ENCODE measurements around the gene FXYD3.

The FXYD3 gene, protein sequence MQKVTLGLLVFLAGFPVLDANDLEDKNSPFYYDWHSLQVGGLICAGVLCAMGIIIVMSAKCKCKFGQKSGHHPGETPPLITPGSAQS

DNA sequence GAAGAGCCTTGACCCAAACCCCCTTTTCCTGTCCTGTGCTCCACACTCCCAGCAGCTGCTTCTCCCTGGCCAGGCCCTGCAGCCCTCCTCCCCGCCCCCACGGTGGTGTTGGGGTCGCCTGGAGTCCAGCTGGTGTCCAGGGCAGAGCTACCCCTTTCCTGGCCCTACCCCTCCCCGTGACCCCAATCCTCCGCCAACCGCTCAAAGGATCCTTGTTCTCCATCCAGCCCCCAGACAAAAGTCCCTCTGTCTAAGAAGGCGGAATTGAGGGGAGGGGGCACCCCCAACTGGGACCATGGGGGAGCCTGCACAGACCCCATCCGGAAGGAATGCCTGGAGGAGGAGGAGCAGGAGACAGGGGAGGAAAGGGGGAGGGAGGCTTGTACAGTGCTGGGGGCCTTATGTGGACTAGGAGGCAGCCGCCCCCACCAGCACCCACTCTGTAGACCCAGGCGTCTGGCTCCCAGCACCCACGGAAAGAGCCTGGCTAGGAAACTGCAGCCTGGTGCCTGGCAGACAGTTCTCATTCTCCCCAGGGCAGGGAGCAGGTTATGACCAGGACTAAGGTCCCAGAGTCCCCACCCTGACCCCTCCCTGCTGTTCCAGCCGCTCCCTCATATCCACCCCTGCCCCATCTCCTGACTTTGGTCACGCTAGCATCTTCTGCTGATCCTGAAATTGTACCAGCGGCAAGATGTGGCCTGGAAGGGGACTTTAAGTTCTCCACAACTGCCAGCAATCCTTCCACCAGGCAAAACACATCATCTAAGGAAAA lies at the start of gene FXYD3:
FXYD3 (plus strand) TSS at position 647 of the 775 bp plus-strand sequence. CDS start 3,554 bp downstream, outside the sequence.
- Histone ChIP-seq H3K9me3 (ENCODE audit: low read length) (no peaks in the 10 kb centered on the region), H3K27me3 (ENCODE audit: control insufficient read depth in 1 of 2, insufficient read depth in 2 of 2, low read length in 2 of 2) (no peaks in the 10 kb centered on the region), H3K4me1 (ENCODE audit: insufficient read depth, low read length) (peaks cover 9% of the 10 kb centered on the region), H3K36me3 (ENCODE audit: insufficient read depth, low read length) (no peaks in the 10 kb centered on the region), H3K9ac (ENCODE audit: low read length) (no peak within 1 kb of the TSS), H3K4me3 (ENCODE audit: low read depth in 1 of 2, low read length in 2 of 2) (peak within 1 kb of the TSS in 1 of 2 donors; percentile 50), H3K27ac (ENCODE audit: low read depth, low read length) (peak within 1 kb of the TSS; percentile 29)

DNA sequence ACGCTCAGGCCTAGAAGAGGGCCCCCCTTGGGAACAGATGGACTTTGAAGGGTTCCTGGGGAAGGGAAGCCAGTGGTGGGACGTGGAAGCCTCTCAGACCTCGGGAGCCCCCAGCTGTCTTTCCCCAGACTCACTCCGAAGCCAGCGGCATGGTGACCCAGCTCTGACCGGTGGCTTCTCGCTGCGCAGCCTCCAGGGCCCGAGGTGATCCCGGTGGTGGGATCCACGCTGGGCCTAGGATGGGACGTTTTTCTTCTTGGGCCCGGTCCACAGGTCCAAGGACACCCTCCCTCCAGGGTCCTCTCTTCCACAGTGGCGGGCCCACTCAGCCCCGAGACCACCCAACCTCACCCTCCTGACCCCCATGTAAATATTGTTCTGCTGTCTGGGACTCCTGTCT lies 49.5 kb upstream of the FXYD3 start:
- no peaks in the 10 kb centered on the region for H3K4me1 ChIP-seq (ENCODE audit: insufficient read depth, low read length)
- H3K9ac ChIP-seq (ENCODE audit: low read length), result no peak overlapping the region
- H3K4me3 ChIP-seq (ENCODE audit: low read depth in 1 of 2, low read length in 2 of 2), result no peak overlapping the region
- no peaks in the 10 kb centered on the region for H3K27me3 ChIP-seq (ENCODE audit: control insufficient read depth in 1 of 2, insufficient read depth in 2 of 2, low read length in 2 of 2)
- H3K36me3 ChIP-seq (ENCODE audit: insufficient read depth, low read length), result no peaks in the 10 kb centered on the region
- no peak overlapping the region for H3K27ac ChIP-seq (ENCODE audit: low read depth, low read length)
- peaks cover 4% of the 10 kb centered on the region for H3K9me3 ChIP-seq (ENCODE audit: low read length)

DNA sequence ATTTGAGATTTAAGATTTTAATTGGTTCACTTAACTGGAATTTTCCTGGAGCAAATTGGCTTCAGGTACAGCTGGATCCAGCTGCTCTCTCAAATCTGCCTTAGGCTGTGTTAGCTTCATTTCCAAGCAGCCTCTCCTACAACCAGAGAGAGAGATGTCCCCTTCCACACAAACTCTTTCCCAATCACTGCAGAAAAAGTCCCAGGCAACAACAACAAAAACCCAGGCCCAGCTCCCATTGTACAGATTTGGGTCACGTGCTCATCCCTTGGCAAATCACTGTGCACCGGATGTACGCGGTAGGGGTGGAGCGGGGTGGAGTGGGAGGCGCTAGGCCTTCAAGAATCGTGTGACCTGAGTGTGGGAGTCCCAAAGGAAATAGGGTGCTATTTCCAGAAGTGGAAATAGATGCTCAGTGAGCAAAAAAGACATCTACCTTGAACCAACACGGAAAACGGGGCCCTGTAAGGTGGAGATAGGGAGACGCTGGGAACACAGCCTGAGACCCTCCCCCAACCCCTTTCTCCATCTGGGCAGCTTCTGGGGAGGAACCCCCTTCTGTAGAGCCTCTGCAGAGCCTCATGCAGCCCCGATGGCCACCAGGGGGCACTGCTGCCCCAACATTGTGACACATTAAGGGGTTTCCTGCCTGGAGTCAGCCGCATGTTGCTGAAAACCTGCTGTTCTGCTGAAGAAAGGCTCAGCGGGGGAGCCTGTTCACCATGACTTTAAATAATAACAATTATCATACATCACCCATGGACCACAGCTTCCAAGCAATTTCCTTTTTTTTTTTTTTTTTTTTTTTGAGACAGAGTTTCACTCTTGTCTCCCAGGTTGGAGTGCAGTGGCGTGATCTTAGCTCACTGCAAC lies 48.7 kb upstream of the FXYD3 start:
- Histone ChIP-seq H3K4me1 (ENCODE audit: insufficient read depth, low read length) (no peaks in the 10 kb centered on the region), H3K36me3 (ENCODE audit: insufficient read depth, low read length) (no peaks in the 10 kb centered on the region), H3K4me3 (ENCODE audit: low read depth in 1 of 2, low read length in 2 of 2) (no peak overlapping the region), H3K27ac (ENCODE audit: low read depth, low read length) (no peak overlapping the region), H3K27me3 (ENCODE audit: control insufficient read depth in 1 of 2, insufficient read depth in 2 of 2, low read length in 2 of 2) (no peaks in the 10 kb centered on the region), H3K9ac (ENCODE audit: low read length) (no peak overlapping the region), H3K9me3 (ENCODE audit: low read length) (peaks cover 4% of the 10 kb centered on the region)

DNA sequence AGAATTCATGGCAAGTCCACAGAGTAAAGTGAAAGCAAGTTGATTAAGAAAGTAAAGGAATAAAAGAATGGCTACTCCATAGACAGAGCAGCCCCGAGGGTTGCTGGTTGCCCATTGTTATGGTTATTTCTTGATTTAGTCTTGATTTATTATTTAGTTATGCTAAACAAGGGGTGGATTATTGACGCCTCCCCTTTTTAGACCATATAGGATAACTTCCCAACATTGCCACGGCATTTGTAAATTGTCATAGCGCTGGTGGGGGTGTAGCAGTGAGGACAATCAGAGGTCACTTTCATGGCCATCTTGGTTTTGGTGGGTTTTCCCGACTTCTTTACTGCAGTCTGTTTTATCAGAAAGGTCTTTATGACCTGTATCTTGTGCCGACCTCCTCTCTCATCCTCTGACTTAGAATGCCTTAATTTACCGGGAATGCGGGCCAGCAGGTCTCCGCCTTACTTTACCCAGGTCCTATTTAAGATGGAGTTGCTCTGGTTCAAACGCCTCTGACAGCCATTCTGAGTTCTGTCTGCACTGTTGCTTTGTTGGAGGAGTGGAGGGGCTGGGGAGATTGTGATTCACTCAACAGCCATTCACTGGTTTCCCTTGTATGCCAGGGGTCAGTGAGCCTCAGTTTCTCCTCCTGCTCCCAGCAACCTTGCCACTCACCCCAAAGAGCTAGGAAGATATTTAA lies 46.5 kb upstream of the FXYD3 start:
- Histone ChIP-seq H3K4me3 (ENCODE audit: low read depth in 1 of 2, low read length in 2 of 2) (no peak overlapping the region), H3K36me3 (ENCODE audit: insufficient read depth, low read length) (no peaks in the 10 kb centered on the region), H3K27ac (ENCODE audit: low read depth, low read length) (no peak overlapping the region), H3K4me1 (ENCODE audit: insufficient read depth, low read length) (no peaks in the 10 kb centered on the region), H3K27me3 (ENCODE audit: control insufficient read depth in 1 of 2, insufficient read depth in 2 of 2, low read length in 2 of 2) (no peaks in the 10 kb centered on the region), H3K9me3 (ENCODE audit: low read length) (peaks cover 4% of the 10 kb centered on the region), H3K9ac (ENCODE audit: low read length) (no peak overlapping the region)

DNA sequence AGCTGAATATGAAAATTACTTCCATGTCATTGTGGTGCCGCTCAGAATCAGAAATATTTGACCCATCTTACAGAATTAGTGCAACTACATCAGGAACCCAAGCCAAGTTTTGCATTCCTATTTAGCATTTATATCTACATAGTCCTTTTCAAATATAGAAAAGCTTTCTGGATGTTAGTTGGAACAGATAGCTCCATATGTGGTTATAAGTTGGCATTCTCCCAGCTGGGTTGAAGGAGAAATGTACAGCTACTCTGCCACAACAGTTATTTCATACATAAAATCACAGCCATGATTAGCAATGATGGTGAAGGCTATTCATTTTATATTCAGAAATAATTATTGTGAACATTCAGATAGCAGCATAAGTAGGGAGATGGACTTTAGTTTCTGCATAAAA lies 45.9 kb upstream of the FXYD3 start:
- no peaks in the 10 kb centered on the region for H3K4me1 ChIP-seq (ENCODE audit: insufficient read depth, low read length)
- H3K9me3 ChIP-seq (ENCODE audit: low read length), result peaks cover 4% of the 10 kb centered on the region
- no peak overlapping the region for H3K9ac ChIP-seq (ENCODE audit: low read length)
- no peaks in the 10 kb centered on the region for H3K36me3 ChIP-seq (ENCODE audit: insufficient read depth, low read length)
- H3K27me3 ChIP-seq (ENCODE audit: control insufficient read depth in 1 of 2, insufficient read depth in 2 of 2, low read length in 2 of 2), result no peaks in the 10 kb centered on the region
- no peak overlapping the region for H3K27ac ChIP-seq (ENCODE audit: low read depth, low read length)
- H3K4me3 ChIP-seq (ENCODE audit: low read depth in 1 of 2, low read length in 2 of 2), result no peak overlapping the region

DNA sequence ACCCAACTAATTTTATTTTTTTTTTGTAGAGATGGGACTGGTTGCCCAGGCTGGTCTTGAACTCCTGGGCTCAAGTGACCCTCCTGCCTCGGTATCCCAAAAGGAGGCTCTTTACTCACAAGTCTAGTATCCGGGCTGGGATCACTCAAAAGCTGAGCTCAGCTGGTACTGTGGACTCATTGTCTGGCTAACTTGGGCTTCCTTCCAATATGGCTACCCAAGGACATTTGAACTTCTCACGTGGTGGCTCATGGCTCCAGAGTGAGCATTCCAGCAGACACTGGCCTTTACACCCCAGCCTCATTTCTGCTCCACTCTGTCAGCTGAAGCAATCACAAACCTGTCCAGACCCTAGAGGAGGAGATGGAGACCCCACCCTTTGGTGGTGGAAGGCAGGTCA lies 45.2 kb upstream of the FXYD3 start:
- no peaks in the 10 kb centered on the region for H3K4me1 ChIP-seq (ENCODE audit: insufficient read depth, low read length)
- H3K36me3 ChIP-seq (ENCODE audit: insufficient read depth, low read length), result no peaks in the 10 kb centered on the region
- H3K27me3 ChIP-seq (ENCODE audit: control insufficient read depth in 1 of 2, insufficient read depth in 2 of 2, low read length in 2 of 2), result no peaks in the 10 kb centered on the region
- H3K9me3 ChIP-seq (ENCODE audit: low read length), result peaks cover 4% of the 10 kb centered on the region
- H3K27ac ChIP-seq (ENCODE audit: low read depth, low read length), result no peak overlapping the region
- H3K4me3 ChIP-seq (ENCODE audit: low read depth in 1 of 2, low read length in 2 of 2), result no peak overlapping the region
- no peak overlapping the region for H3K9ac ChIP-seq (ENCODE audit: low read length)

DNA sequence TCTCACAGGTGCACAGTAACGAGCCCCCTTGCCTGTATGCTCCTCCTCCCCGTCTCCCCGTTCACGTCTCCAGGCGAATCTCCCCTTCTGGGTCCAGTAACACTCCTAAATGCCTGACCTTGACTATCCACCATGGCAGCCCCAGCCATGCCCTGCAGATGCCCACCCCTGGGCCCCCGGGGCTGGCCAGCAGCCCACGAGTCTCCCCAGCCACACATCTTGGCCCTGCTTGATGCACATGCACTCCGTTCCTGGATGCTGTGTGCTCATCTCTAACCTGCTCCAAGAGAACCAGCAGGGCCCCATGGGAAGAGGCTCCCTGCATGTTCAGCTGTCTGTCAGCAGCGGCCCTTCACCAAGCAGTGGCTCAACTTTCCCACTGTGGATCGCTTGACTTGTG lies 42.1 kb upstream of the FXYD3 start:
- Histone ChIP-seq H3K4me1 (ENCODE audit: insufficient read depth, low read length) (no peaks in the 10 kb centered on the region), H3K27me3 (ENCODE audit: control insufficient read depth in 1 of 2, insufficient read depth in 2 of 2, low read length in 2 of 2) (no peaks in the 10 kb centered on the region), H3K9ac (ENCODE audit: low read length) (no peak overlapping the region), H3K27ac (ENCODE audit: low read depth, low read length) (no peak overlapping the region), H3K36me3 (ENCODE audit: insufficient read depth, low read length) (no peaks in the 10 kb centered on the region), H3K9me3 (ENCODE audit: low read length) (peaks cover 4% of the 10 kb centered on the region), H3K4me3 (ENCODE audit: low read depth in 1 of 2, low read length in 2 of 2) (no peak overlapping the region)

DNA sequence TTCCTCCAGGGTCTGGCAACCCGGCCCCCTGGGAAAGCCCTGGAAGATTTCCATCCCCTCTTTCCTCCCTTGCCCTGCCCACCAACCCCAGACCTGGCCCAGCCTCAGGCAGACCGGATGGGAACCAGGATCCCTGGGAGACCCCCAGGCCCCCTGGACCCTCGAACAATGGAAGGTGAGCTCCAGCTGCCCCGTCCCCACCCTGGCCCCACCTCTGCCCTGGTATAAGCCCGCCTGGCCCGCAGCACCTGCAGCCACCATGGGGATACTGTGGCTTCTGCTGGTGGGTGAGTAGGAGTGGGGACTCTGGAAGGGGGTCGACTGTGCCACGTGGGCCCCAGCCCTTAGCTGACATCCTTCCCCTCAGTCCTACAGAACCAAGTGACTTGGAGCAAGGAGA lies 41.7 kb upstream of the FXYD3 start:
- H3K9me3 ChIP-seq (ENCODE audit: low read length), result peaks cover 4% of the 10 kb centered on the region
- H3K36me3 ChIP-seq (ENCODE audit: insufficient read depth, low read length), result no peaks in the 10 kb centered on the region
- no peak overlapping the region for H3K4me3 ChIP-seq (ENCODE audit: low read depth in 1 of 2, low read length in 2 of 2)
- H3K4me1 ChIP-seq (ENCODE audit: insufficient read depth, low read length), result no peaks in the 10 kb centered on the region
- no peak overlapping the region for H3K9ac ChIP-seq (ENCODE audit: low read length)
- no peak overlapping the region for H3K27ac ChIP-seq (ENCODE audit: low read depth, low read length)
- H3K27me3 ChIP-seq (ENCODE audit: control insufficient read depth in 1 of 2, insufficient read depth in 2 of 2, low read length in 2 of 2), result no peaks in the 10 kb centered on the region

DNA sequence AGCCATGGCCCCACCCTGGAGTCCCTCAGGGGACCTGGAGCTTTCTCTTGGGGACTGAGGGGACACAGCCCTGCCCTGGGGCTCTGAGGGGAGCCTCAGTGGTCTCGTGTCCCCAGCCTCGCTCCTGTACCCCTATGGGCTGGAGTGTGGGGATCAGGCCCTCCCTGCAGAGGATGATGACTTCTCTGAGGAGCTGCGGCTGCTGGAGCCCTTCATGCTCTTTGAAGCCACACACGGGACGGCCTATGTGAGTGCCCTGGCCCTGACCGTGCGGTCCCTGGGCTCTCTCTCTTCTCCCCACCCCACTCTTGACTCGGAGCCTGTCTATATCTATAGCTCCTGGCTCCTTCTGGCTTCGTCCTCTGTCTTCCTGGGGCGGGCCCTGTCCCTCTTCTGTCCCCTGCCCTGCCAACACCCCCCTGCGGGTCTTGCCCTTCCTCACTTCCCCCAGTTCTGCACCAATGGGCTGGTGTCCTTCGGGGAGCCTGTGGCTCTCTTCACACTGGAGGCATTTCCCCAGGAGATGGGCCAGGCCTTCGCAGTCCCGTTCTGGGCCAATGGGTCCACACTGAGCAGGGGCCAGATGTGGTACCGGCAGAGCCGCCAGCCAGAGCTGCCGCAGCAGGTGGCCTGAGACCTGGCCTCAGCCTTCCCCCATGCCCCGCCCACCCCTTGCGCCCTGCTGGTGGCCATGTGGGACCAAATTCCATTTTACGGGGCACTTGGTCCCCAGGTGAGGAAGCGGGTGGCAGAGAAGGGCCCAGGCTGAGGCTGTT lies 41.0 kb upstream of the FXYD3 start:
- no peaks in the 10 kb centered on the region for H3K27me3 ChIP-seq (ENCODE audit: control insufficient read depth in 1 of 2, insufficient read depth in 2 of 2, low read length in 2 of 2)
- H3K27ac ChIP-seq (ENCODE audit: low read depth, low read length), result no peak overlapping the region
- H3K36me3 ChIP-seq (ENCODE audit: insufficient read depth, low read length), result no peaks in the 10 kb centered on the region
- H3K4me1 ChIP-seq (ENCODE audit: insufficient read depth, low read length), result no peaks in the 10 kb centered on the region
- H3K9ac ChIP-seq (ENCODE audit: low read length), result no peak overlapping the region
- no peak overlapping the region for H3K4me3 ChIP-seq (ENCODE audit: low read depth in 1 of 2, low read length in 2 of 2)
- peaks cover 4% of the 10 kb centered on the region for H3K9me3 ChIP-seq (ENCODE audit: low read length)

DNA sequence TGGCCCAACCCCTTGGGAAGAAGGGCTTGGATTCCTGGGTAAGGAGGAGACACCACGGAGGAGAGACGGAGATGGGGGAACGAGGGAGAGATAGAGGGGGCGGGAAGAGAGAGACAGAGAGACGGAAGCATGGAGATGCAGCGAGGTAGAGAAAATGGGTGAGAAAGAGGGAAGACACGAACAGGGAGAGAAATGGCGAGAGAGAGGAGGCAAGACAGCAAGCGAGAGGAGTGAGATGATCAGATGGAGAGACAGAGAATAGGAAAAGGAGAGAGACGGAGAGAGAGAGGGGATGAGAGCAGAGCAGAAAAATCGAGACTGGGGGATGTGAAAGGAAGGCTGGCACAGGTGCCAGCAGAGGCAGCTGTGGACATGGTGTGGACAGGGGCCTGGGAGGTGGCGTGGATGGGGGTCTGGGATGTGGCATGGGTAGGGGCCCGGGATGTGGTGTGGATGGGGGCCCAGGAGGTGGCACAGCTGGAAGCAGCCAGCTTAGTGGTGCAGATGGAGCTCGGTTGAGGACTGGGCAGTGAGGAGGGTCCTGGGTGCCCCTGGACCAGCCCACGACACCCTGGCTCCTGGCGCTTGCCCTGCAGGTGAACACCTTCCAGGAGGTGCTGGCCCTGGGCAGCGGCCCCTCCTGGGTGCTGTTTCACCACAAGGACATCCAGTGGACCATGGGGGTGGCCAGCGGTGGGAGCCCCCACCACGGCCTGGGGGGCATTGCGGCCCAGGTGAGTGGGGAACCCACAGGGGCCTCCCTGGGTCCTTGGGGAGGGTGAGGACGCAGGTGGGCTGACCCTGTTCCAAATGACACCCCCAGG lies 40.2 kb upstream of the FXYD3 start:
- H3K36me3 ChIP-seq (ENCODE audit: insufficient read depth, low read length), result no peaks in the 10 kb centered on the region
- H3K9me3 ChIP-seq (ENCODE audit: low read length), result peaks cover 3% of the 10 kb centered on the region

More for the DNA sequence above, 40.2 kb upstream of the FXYD3 start:
- Histone ChIP-seq H3K4me1 (ENCODE audit: insufficient read depth, low read length) (no peaks in the 10 kb centered on the region), H3K27ac (ENCODE audit: low read depth, low read length) (no peak overlapping the region), H3K27me3 (ENCODE audit: control insufficient read depth in 1 of 2, insufficient read depth in 2 of 2, low read length in 2 of 2) (no peaks in the 10 kb centered on the region), H3K9ac (ENCODE audit: low read length) (no peak overlapping the region), H3K4me3 (ENCODE audit: low read depth in 1 of 2, low read length in 2 of 2) (no peak overlapping the region)

Measured in muscle layer of colon (tissue), 2 donors.